Breast epithelium (tissue), 4 donors: ENCODE measurements around the gene CLSTN2. TPM values are rescaled to one million over a fixed set of nuclear protein-coding genes. Genes with fewer than 3 reads are reported as not detected.
A peak's percentile ranks its signal among the peaks of the same experiment; 100 is the strongest.

ENCODE experiments used
- DNase-seq, 2 donors: peaks; one replicate each; pipeline ENCODE4 v3.0.0-alpha.2; 2019; ENCODE audit warnings: low spot score in 2 of 2
- H3K27ac ChIP-seq, 2 donors: fragments of 200-600 bp; sonication (generic) in 1 of 2; one replicate each; pipeline ENCODE4 v1.5.1; 2016 to 2019; ENCODE audit warnings: mild to moderate bottlenecking in 1 of 2
- H3K27me3 ChIP-seq, 2 donors: fragments of 200-600 bp; sonication (generic) in 1 of 2; one replicate each; pipeline versions ENCODE4 v1.5.1 to v1.6.0; 2017 to 2019; ENCODE audit warnings: control low read depth in 1 of 2, mild to moderate bottlenecking in 1 of 2
- H3K36me3 ChIP-seq: fragments of 200-600 bp; one replicate; pipeline ENCODE4 v1.5.1; 2019
- H3K4me1 ChIP-seq, 2 donors: fragments of 200-600 bp; sonication (generic); one replicate each; pipeline ENCODE4 v1.5.1; 2016 to 2019; ENCODE audit warnings: control low read depth in 1 of 2
- H3K4me3 ChIP-seq, 3 donors: fragments of 200-600 bp; sonication (generic); 1 replicate in 2 of 3; 2 replicates in 1 of 3; pipeline ENCODE4 v1.5.1; 2016 to 2019; ENCODE audit warnings: mild to moderate bottlenecking in 3 of 3, moderate library complexity in 2 of 3
- H3K9me3 ChIP-seq, 2 donors: fragments of 200-600 bp; sonication (generic) in 1 of 2; one replicate each; pipeline ENCODE4 v1.5.1; 2016 to 2019; ENCODE audit warnings: control low read depth in 1 of 2
- CTCF ChIP-seq, 3 donors: fragments of 450-650 bp; IDR thresholded peaks; one replicate each; pipeline ENCODE4 v1.5.1; 2016 to 2017; ENCODE audit warnings: antibody characterized with exemption in 3 of 3, mild to moderate bottlenecking in 3 of 3, moderate library complexity in 3 of 3
- POLR2A ChIP-seq: fragments of 450-650 bp; IDR thresholded peaks from one replicate; pipeline ENCODE4 v1.6.1; 2016; ENCODE audit warnings: antibody characterized with exemption, mild to moderate bottlenecking, moderate library complexity
- POLR2AphosphoS5 ChIP-seq, 3 donors: sonication (generic); formaldehyde crosslinking; IDR thresholded peaks; one replicate each; pipeline ENCODE4 v1.6.1; 2017; ENCODE audit warnings: antibody characterized with exemption in 3 of 3
- intact Hi-C: fragments of 100-400 bp; cut with DNase I; formaldehyde crosslinking; loops from one replicate; pipeline ENCODE4 v1.15.1; 2023; ENCODE audit warnings: low total_unique reads
- total RNA-seq, 3 donors: library from RNA; depleted of rRNA; stranded (reverse); fragments of >200 nt; gene quantifications; one replicate each; pipeline ENCODE4 v1.1.0, GENCODE V29; 2016

CLSTN2 gene
- total RNA-seq, 3 donors from 2014 or later = 15.5 to 75.5 (median 33.1) TPM

- peak overlapping the region; percentile 3 to 81 for H3K27ac ChIP-seq
- DNase-seq = no peak
- H3K27me3 ChIP-seq = no peaks in the 10 kb centered on the region
- no peak overlapping the region for H3K4me3 ChIP-seq
- intact Hi-C loops = no loop called here
- no peaks in the 10 kb centered on the region for H3K4me1 ChIP-seq
- H3K9me3 ChIP-seq = no peaks in the 10 kb centered on the region
- TF ChIP-seq POLR2A (no peak), CTCF (IDR thresholded peaks at IDR 0.05) (no peak), POLR2AphosphoS5 (IDR thresholded peaks at IDR 0.05) (no peak)
- no peaks in the 10 kb centered on the region for H3K36me3 ChIP-seq
Observed at GRCh38 chr3:139893963-139894642, 40.9 kb upstream of the CLSTN2 start.

DNA sequence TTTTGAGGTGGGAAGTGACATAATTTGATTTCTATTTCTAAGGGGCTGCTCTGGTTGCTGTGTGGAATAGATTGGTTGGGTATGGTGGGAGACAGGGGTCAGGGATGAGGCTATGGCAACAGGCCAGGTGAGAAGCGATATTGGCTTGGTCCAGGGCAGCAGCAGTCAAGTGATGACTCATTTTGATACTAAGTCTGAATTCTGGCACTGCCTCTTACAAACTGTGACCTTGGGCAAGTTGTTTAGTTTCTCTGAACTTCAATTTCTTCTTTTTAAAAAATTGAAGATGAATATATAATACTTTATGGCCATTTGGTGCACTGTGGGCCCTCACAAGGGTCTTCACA is 40.4 kb upstream of the CLSTN2 start:
- intact Hi-C loops = no loop called here
- TF ChIP-seq POLR2A (no peak), CTCF (IDR thresholded peaks at IDR 0.05) (no peak), POLR2AphosphoS5 (IDR thresholded peaks at IDR 0.05) (no peak)
- Histone ChIP-seq H3K9me3 (no peaks in the 10 kb centered on the region), H3K36me3 (no peaks in the 10 kb centered on the region), H3K27ac (peak overlapping the region in 1 of 2 donors; percentile 81), H3K4me1 (no peaks in the 10 kb centered on the region), H3K4me3 (no peak overlapping the region), H3K27me3 (no peaks in the 10 kb centered on the region)
- DNase-seq = no peak

- no peak for TF ChIP-seq POLR2A
- TF ChIP-seq CTCF (IDR thresholded peaks at IDR 0.05) = no peak
- TF ChIP-seq POLR2AphosphoS5 (IDR thresholded peaks at IDR 0.05) = no peak
- H3K4me3 ChIP-seq = no peak overlapping the region
- DNase-seq = no peak
- H3K36me3 ChIP-seq = no peaks in the 10 kb centered on the region
- intact Hi-C loops = no loop called here
- no peaks in the 10 kb centered on the region for H3K9me3 ChIP-seq
- no peaks in the 10 kb centered on the region for H3K27me3 ChIP-seq
- no peak overlapping the region for H3K27ac ChIP-seq
- no peaks in the 10 kb centered on the region for H3K4me1 ChIP-seq
Observed at GRCh38 chr3:139897759-139898158, 37.2 kb upstream of the CLSTN2 start.

DNA sequence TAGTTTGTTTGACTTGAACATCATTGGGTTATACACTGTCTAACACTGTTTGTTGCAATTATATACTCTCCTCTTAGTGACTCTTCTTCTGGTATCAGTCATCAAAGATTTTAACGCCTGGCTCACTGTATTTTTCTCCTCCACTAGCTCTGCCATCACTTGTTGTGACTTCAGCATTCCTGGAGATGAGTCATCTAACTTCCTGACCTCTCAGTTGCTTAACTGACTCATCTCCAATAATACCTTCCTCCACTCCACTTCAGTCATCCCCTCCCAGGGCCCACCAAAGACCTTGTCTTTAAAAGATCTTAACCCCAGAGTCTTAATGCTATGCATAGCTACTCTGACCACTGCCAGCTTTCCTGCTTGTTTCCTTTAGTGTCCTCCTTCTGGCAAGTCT is 28.6 kb upstream of the CLSTN2 start:
- no peak for DNase-seq
- H3K9me3 ChIP-seq = no peaks in the 10 kb centered on the region
- peak overlapping the region in 1 of 2 donors; percentile 37 for H3K27ac ChIP-seq
- no peaks in the 10 kb centered on the region for H3K4me1 ChIP-seq
- H3K4me3 ChIP-seq = no peak overlapping the region
- no peaks in the 10 kb centered on the region for H3K27me3 ChIP-seq
- no peak for TF ChIP-seq POLR2AphosphoS5 (IDR thresholded peaks at IDR 0.05)
- no peak for TF ChIP-seq CTCF (IDR thresholded peaks at IDR 0.05)
- no peak for TF ChIP-seq POLR2A
- no peaks in the 10 kb centered on the region for H3K36me3 ChIP-seq
- intact Hi-C loops = no loop called here

DNA sequence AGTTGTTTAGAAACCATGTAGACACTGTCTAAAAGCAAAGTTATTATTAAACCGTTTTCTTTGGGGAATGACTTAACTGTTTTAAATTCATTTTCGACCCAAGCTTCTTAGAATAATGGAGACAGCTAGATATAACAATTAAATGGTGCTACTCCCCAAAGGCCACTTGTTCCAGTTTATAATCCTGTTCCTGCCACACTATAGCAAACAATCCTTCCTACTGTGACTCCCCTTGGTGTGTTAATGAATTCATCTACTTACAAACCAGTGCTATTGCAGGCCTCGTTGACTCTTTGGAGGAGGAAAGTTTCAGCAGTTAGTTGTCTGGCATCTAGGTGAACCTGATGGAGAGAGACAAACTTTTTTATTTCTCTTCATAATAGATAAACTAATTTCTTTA is 25.2 kb upstream of the CLSTN2 start:
- H3K4me3 ChIP-seq = no peak overlapping the region
- no peaks in the 10 kb centered on the region for H3K9me3 ChIP-seq
- no peaks in the 10 kb centered on the region for H3K4me1 ChIP-seq
- DNase-seq = no peak
- no peak overlapping the region for H3K27ac ChIP-seq
- H3K27me3 ChIP-seq = no peaks in the 10 kb centered on the region
- intact Hi-C loops = no loop called here
- H3K36me3 ChIP-seq = no peaks in the 10 kb centered on the region
- TF ChIP-seq CTCF (IDR thresholded peaks at IDR 0.05) (no peak), POLR2AphosphoS5 (IDR thresholded peaks at IDR 0.05) (no peak), POLR2A (no peak)
